Measurements from ENCODE around the gene CELA2A.
A peak's percentile ranks its signal among the peaks of the same experiment; 100 is the strongest.

CELA2A gene

DNA sequence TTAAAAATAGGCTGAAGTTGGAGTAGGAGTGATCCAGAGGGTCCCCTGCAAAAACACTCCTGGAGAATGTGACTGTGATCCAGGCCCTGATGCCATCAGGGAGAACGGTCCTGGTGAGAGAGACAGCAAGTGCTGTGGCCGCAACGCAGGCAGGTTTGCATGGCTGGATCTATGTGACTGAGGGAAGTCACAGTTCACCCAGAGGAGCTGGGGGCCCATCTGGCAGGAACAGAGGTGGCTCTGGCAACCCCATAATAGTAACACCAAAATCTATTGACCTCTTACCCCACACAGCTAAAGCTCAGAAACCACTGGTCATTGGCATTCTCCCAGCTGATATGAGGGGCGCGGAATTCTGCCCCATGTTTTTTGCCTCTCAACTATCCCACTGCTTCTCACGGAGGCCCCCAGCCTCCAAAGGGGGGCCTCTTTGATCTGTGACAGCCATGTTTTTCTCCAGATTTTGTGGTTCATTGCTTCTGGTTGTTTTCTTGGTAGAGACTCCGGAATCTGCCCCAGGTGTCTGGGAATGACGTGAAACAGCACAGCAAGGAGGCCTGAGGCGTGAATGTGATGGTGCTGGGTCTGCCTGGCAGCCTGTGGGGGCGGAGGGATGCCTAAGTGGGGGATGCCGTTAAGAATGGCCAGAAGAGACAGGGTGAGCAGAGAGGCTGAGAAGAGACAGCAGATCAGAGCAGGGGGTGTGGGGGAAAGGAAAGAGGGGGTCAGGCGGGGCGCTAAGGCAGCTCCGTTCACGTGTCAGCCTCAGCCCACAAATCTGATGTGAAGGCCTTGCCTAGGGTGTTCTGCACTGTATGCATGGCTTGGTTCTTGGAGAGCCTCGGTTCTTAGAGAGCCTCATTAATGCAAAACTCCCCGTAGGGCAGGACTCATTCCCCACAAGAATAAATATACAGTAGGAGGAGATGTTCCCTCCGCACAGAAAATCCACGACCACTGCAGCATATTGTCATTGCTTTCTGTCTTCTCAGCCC is 43.9 kb downstream of the CELA2A start:
- TF ChIP-seq CEBPB (IDR thresholded peaks at IDR 0.05): no peak
- no peak for TF ChIP-seq EGR1 (IDR thresholded peaks at IDR 0.05)
- TF ChIP-seq, protein P1, sequence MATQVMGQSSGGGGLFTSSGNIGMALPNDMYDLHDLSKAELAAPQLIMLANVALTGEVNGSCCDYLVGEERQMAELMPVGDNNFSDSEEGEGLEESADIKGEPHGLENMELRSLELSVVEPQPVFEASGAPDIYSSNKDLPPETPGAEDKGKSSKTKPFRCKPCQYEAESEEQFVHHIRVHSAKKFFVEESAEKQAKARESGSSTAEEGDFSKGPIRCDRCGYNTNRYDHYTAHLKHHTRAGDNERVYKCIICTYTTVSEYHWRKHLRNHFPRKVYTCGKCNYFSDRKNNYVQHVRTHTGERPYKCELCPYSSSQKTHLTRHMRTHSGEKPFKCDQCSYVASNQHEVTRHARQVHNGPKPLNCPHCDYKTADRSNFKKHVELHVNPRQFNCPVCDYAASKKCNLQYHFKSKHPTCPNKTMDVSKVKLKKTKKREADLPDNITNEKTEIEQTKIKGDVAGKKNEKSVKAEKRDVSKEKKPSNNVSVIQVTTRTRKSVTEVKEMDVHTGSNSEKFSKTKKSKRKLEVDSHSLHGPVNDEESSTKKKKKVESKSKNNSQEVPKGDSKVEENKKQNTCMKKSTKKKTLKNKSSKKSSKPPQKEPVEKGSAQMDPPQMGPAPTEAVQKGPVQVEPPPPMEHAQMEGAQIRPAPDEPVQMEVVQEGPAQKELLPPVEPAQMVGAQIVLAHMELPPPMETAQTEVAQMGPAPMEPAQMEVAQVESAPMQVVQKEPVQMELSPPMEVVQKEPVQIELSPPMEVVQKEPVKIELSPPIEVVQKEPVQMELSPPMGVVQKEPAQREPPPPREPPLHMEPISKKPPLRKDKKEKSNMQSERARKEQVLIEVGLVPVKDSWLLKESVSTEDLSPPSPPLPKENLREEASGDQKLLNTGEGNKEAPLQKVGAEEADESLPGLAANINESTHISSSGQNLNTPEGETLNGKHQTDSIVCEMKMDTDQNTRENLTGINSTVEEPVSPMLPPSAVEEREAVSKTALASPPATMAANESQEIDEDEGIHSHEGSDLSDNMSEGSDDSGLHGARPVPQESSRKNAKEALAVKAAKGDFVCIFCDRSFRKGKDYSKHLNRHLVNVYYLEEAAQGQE (IDR thresholded peaks at IDR 0.05; ENCODE audit: low read depth): no peak
- TF ChIP-seq TEAD4 (IDR thresholded peaks at IDR 0.05): no peak
- TF ChIP-seq CREB1 (IDR thresholded peaks at IDR 0.05; ENCODE audit: low read depth): no peak
- no peak for TF ChIP-seq TAF1 (IDR thresholded peaks at IDR 0.05; ENCODE audit: low read depth)
- TF ChIP-seq TCF12 (IDR thresholded peaks at IDR 0.05; ENCODE audit: low read depth): no peak
- no peak for TF ChIP-seq NFIC (IDR thresholded peaks at IDR 0.05)
- no peak for TF ChIP-seq YY1 (IDR thresholded peaks at IDR 0.05; ENCODE audit: low read depth)
- TF ChIP-seq, protein P2, sequence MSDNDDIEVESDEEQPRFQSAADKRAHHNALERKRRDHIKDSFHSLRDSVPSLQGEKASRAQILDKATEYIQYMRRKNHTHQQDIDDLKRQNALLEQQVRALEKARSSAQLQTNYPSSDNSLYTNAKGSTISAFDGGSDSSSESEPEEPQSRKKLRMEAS (IDR thresholded peaks at IDR 0.05): no peak
- TF ChIP-seq ZBTB7A (IDR thresholded peaks at IDR 0.05; ENCODE audit: low read depth): no peak
- no peak for TF ChIP-seq RAD21 (IDR thresholded peaks at IDR 0.05; ENCODE audit: low read depth)
- no peak for TF ChIP-seq EP300 (IDR thresholded peaks at IDR 0.05; ENCODE audit: borderline replicate concordance)
- TF ChIP-seq USF1 (IDR thresholded peaks at IDR 0.05): no peak
- TF ChIP-seq FOXM1 (IDR thresholded peaks at IDR 0.05; ENCODE audit: borderline replicate concordance, low read depth): no peak

- TF ChIP-seq USF1 (IDR thresholded peaks at IDR 0.05): no peak
- TF ChIP-seq RAD21 (IDR thresholded peaks at IDR 0.05; ENCODE audit: low read depth): peak; percentile 71
Observed at GRCh38 chr1:15501208-15502032, 44.9 kb downstream of the CELA2A start.

DNA sequence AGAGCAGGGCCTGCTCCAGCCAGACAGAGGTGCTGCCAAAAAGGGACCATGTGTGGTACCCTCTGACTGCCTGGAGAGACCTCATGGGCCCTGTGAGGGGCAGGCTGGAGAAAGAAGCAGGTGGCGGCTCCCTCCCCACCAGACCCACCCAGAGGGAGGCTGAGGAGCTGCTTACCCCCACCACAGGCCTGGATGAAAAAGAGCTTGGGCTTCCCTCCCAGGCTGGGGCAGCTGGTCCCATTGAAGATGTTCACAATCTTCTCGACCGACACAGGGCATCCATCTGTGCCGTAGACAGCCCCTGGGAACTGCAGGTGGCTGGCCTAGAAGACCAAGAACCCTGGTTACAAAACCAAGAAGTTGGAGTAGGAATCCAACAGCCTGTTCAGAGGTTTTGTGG is 47.9 kb downstream of the CELA2A start:
- TF ChIP-seq CREB1 (IDR thresholded peaks at IDR 0.05; ENCODE audit: low read depth): no peak
- TF ChIP-seq FOXM1 (IDR thresholded peaks at IDR 0.05; ENCODE audit: borderline replicate concordance, low read depth): no peak
- no peak for TF ChIP-seq TAF1 (IDR thresholded peaks at IDR 0.05; ENCODE audit: low read depth)
- TF ChIP-seq ZBTB7A (IDR thresholded peaks at IDR 0.05; ENCODE audit: low read depth): no peak
- no peak for TF ChIP-seq NFIC (IDR thresholded peaks at IDR 0.05)
- TF ChIP-seq USF1 (IDR thresholded peaks at IDR 0.05): no peak
- no peak for TF ChIP-seq EGR1 (IDR thresholded peaks at IDR 0.05)
- TF ChIP-seq, protein P1 (IDR thresholded peaks at IDR 0.05; ENCODE audit: low read depth): no peak
- TF ChIP-seq YY1 (IDR thresholded peaks at IDR 0.05; ENCODE audit: low read depth): no peak
- TF ChIP-seq TCF12 (IDR thresholded peaks at IDR 0.05; ENCODE audit: low read depth): no peak
- TF ChIP-seq CEBPB (IDR thresholded peaks at IDR 0.05): no peak
- TF ChIP-seq EP300 (IDR thresholded peaks at IDR 0.05; ENCODE audit: borderline replicate concordance): no peak
- TF ChIP-seq RAD21 (IDR thresholded peaks at IDR 0.05; ENCODE audit: low read depth): no peak
- TF ChIP-seq, protein P2 (IDR thresholded peaks at IDR 0.05): no peak
- TF ChIP-seq TEAD4 (IDR thresholded peaks at IDR 0.05): no peak

- TF ChIP-seq YY1 (IDR thresholded peaks at IDR 0.05; ENCODE audit: low read depth): no peak
- TF ChIP-seq, protein P1 (IDR thresholded peaks at IDR 0.05; ENCODE audit: low read depth): no peak
- TF ChIP-seq TCF12 (IDR thresholded peaks at IDR 0.05; ENCODE audit: low read depth): no peak
- no peak for TF ChIP-seq TEAD4 (IDR thresholded peaks at IDR 0.05)
- TF ChIP-seq NFIC (IDR thresholded peaks at IDR 0.05): no peak
- TF ChIP-seq CREB1 (IDR thresholded peaks at IDR 0.05; ENCODE audit: low read depth): no peak
- no peak for TF ChIP-seq RAD21 (IDR thresholded peaks at IDR 0.05; ENCODE audit: low read depth)
- no peak for TF ChIP-seq FOXM1 (IDR thresholded peaks at IDR 0.05; ENCODE audit: borderline replicate concordance, low read depth)
- TF ChIP-seq EP300 (IDR thresholded peaks at IDR 0.05; ENCODE audit: borderline replicate concordance): no peak
- no peak for TF ChIP-seq CEBPB (IDR thresholded peaks at IDR 0.05)
- TF ChIP-seq, protein P2 (IDR thresholded peaks at IDR 0.05): no peak
- TF ChIP-seq TAF1 (IDR thresholded peaks at IDR 0.05; ENCODE audit: low read depth): no peak
- no peak for TF ChIP-seq EGR1 (IDR thresholded peaks at IDR 0.05)
- no peak for TF ChIP-seq USF1 (IDR thresholded peaks at IDR 0.05)
- no peak for TF ChIP-seq ZBTB7A (IDR thresholded peaks at IDR 0.05; ENCODE audit: low read depth)
Observed at GRCh38 chr1:15506831-15507230, 50.3 kb downstream of the CELA2A start.

All from Ishikawa (cell line).